DMS114 treated with DMSO at 0.1 percent for 48 hours (cell line): ENCODE data around the gene SH2D1B.

ENCODE experiments used
- DNase-seq: peaks from one replicate; lab custom pipeline; 2025; ENCODE audit not compliant: unreplicated experiment; lab: John Stamatoyannopoulos, UW

Gene SH2D1B

GRCh38 chr1:162400790-162401355 lies 11.1 kb downstream of the SH2D1B start:
- no peak for DNase-seq

GRCh38 chr1:162398999-162399580 lies 12.8 kb downstream of the SH2D1B start:
- no peak for DNase-seq

- no peak for DNase-seq
Observed at GRCh38 chr1:162397943-162398560, 13.9 kb downstream of the SH2D1B start.

- no peak for DNase-seq
Observed at GRCh38 chr1:162397039-162397448, 14.9 kb downstream of the SH2D1B start.

GRCh38 chr1:162396201-162396906 lies 15.6 kb downstream of the SH2D1B start:
- no peak for DNase-seq

- DNase-seq = peak; percentile 58
Observed at GRCh38 chr1:162391790-162392563, 20.0 kb downstream of the SH2D1B start.

- no peak for DNase-seq
Observed at GRCh38 chr1:162390396-162391185, 21.3 kb downstream of the SH2D1B start.

GRCh38 chr1:162389971-162390370 lies 22.0 kb downstream of the SH2D1B start:
- no peak for DNase-seq

- no peak for DNase-seq
Observed at GRCh38 chr1:162389021-162389818, 22.7 kb downstream of the SH2D1B start.

- no peak for DNase-seq
Observed at GRCh38 chr1:162388615-162389014, 23.3 kb downstream of the SH2D1B start.

GRCh38 chr1:162388083-162388594 lies 23.8 kb downstream of the SH2D1B start:
- DNase-seq = no peak

GRCh38 chr1:162387226-162388082 lies 24.5 kb downstream of the SH2D1B start:
- DNase-seq = no peak

GRCh38 chr1:162386292-162387225 lies 25.4 kb downstream of the SH2D1B start:
- DNase-seq = no peak

GRCh38 chr1:162385702-162386101 lies 26.2 kb downstream of the SH2D1B start:
- DNase-seq = no peak

GRCh38 chr1:162385280-162385623 lies 26.7 kb downstream of the SH2D1B start:
- no peak for DNase-seq

- DNase-seq = no peak
Observed at GRCh38 chr1:162384601-162385279, 27.2 kb downstream of the SH2D1B start.

- DNase-seq = no peak
Observed at GRCh38 chr1:162384116-162384515, 27.8 kb downstream of the SH2D1B start.
